GM21381 (cell line): ENCODE results near the gene CCNT1.
A peak's percentile ranks its signal among the peaks of the same experiment; 100 is the strongest.
"Not testable (repeated sequence)": the region's sequence is repeated elsewhere in the genome, so short reads cannot be mapped to it uniquely, and the experiment has no call there.

Experiments used
- ATAC-seq: cut with Tn5 transposase; IDR thresholded peaks from one replicate; pipeline ENCODE4 v1.9.1; 2021; ENCODE audit warnings: mild to moderate bottlenecking, moderate library complexity; ENCODE audit not compliant: unreplicated experiment

Gene CCNT1

DNA sequence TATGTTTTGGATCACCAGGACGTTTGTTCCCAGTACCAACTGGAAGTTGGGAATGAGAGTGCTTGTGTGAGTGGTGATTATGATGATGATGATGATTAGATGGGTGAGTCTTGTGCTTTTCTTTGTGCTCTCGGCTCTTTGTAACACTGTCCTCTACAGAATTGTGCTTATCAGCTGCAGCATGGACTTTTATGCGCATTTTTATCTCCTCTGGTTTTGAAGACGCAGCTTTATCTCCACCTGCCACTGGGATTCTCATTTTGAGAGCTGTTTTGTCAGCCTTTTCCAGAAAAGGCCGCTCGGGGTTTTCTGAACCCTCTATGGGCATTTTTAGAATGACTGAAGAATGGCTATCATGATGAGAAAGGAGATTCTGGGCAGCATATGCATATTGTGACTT lies 22.9 kb downstream of the CCNT1 start:
- ATAC-seq, result no peak

GRCh38 chr12:48691826-48692487 lies 24.6 kb downstream of the CCNT1 start:
- no peak for ATAC-seq

GRCh38 chr12:48690990-48691389 lies 25.5 kb downstream of the CCNT1 start:
- no peak for ATAC-seq

DNA sequence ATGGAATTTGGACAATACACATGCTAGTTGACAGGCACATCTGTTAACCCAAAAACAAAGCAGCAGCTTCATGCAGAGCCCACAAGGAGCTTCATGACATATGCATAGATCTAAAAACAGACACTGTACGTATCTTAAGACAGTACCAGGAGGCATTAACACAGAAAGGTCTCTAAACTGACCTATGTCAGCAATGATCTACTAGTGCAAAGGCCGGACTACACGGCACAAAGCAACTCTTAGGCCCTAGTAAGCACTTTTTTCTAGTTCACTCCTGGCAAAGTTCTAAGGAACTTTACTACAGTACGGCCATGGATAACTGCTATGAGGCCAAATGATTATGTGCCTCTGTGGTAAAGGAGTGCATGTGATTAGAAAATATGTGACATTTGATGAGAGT lies 26.1 kb downstream of the CCNT1 start:
- no peak for ATAC-seq

GRCh38 chr12:48688836-48689235 lies 27.7 kb downstream of the CCNT1 start:
- ATAC-seq, result no peak

- no peak for ATAC-seq
Measured at GRCh38 chr12:48687592-48687991, 28.9 kb downstream of the CCNT1 start.

- ATAC-seq, result no peak
Measured at GRCh38 chr12:48686615-48687334, 29.7 kb downstream of the CCNT1 start.

- ATAC-seq, result no peak
Measured at GRCh38 chr12:48686037-48686595, 30.4 kb downstream of the CCNT1 start.

- no peak for ATAC-seq
Measured at GRCh38 chr12:48683534-48683933, 33.0 kb downstream of the CCNT1 start.

DNA sequence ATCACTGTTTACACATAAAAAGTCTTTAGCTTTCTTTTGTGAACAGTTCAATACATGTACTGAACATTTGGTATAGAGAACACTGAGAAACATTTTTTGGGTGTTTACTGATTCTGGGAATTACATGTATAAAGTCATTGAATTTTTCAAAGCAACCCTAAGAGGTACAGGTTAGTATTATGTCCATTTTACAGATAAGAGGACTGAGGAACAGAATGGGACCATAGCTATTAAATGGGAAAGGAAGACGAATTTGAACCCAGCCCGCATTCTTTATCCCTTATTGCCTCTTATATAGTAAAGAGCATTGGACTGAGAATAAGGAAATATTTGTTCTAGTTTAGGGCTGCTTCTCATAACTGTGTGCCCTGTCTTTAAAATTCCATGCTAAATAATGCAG lies 33.6 kb downstream of the CCNT1 start:
- ATAC-seq, result no peak

GRCh38 chr12:48682533-48682905 lies 34.0 kb downstream of the CCNT1 start:
- ATAC-seq, result not testable (repeated sequence)

DNA sequence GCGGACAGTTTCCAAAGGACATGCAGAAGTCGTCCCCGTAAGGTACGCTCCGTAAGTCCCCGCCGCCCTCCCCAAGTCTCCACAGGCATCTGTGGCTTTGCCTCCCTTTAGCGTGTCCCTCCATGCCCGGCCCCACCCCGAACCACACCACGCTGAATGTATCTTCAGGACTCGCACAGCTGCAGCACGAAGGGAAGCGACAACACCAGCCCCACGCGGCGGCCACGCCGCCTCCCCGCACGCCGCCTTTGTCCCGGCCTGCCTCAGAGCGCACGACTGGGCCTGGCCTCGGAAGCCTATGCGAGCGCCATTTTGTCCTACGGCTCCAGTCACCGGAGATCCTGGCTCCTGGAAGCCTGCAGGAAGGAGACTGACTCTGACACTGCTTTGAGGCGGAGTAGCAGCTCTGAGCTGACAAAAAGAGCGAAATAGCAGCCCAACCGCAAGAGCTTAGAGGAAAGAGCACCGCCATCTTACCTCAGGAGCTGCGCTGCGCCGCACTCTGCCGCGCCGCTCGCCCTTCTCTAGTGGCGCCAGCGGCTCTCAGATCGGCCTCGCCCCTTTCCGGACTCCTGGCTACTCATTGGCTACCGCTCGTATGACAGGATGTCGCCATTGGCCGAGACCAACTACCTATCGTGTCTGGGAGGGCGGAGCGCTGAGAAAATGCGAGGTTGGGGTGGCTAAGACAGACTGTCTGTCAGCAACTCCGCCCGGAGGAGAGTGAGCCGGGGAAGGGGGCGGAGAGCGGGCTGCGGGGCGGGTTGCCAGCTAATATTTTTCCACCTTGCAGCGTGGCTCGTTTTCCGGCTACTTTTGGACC lies 34.6 kb downstream of the CCNT1 start, which contains the start of gene KANSL2:
Gene KANSL2 (minus strand): TSS at position 529 of the 823 bp plus-strand sequence. CDS start 606 bp downstream, outside the sequence.
- ATAC-seq, result peak; percentile 99

DNA sequence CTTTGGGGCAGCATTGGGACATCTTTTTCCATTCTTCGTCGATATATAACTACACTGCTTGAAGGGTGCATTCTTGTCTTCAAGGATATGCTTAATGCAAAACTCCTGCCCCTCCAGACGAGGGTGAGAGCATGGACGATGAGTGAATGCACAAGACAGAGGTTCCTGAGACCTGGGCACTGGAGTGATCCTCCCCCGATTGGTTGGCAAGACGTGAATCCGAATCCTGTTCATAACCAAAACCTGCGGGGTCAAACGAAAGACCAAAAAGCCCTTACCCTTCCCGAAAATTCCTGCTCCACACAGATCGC lies 35.2 kb downstream of the CCNT1 start:
- ATAC-seq, result no peak

GRCh38 chr12:48680861-48681260 lies 35.6 kb downstream of the CCNT1 start:
- no peak for ATAC-seq

DNA sequence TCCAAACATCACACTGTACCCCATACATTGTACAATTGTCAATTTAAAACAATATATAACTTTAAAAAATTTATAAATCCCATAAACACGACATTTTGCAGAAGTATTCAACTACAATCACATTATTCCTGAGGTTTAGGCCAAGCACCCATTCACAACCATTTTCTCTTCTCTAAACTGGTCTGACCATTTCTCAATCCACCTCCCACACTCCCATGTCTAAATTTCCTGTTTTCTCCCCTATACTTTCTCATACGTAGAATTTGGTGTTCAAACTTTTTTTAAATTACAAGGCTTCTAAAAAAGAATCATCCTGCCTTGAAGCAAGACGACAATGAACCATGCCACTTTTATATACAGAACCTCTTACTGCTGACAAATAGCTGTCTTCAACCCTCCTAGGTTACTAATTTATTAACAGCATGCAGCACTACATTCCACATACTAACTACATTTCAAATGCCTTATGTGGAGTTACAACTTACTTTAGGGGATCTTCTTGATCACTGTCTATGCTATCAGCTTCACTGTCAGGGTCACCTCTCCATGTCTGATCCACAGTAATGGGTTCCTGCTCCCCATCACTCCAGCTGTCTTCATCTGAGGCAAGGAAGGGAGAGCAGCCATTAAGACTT lies 37.8 kb downstream of the CCNT1 start:
- ATAC-seq, result no peak

DNA sequence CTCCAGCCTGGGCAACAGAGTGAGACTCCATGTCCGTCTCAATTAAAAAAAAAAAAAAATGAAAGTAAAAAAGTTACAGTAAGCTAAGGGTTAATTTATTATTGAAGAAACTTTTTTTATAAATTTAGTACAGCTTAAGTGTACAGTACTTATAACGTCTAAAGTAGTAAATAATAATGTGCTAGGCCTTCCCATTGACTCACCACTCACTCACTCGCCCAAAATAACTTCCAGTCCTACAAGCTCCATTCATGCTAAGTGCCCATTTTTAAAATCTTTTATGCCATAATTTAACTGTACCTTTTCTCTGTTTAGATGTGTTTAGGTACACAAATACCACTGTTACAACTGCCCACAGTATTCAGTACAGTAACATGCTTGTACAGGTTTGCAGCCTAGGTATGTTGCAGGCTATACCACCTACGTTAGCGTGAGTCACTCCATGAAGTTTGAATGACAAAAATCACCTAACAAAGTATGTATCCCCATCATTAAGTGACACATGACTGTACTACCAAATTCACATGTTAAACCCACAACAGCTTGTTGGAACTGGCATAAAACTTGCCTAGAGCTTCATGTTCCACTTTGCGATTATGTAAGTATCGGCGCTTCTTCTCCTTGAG lies 45.2 kb downstream of the CCNT1 start:
- no peak for ATAC-seq

- no peak for ATAC-seq
Measured at GRCh38 chr12:48668996-48669395, 47.5 kb downstream of the CCNT1 start.

GRCh38 chr12:48659863-48660262 lies 56.6 kb downstream of the CCNT1 start:
- no peak for ATAC-seq

- ATAC-seq, result no peak
Measured at GRCh38 chr12:48651681-48652080, 64.8 kb downstream of the CCNT1 start.

GRCh38 chr12:48645354-48645753 lies 71.2 kb downstream of the CCNT1 start:
- not testable (repeated sequence) for ATAC-seq

- no peak for ATAC-seq
Measured at GRCh38 chr12:48643011-48643410, 73.5 kb downstream of the CCNT1 start.
